RWPE2 (cell line): ENCODE data around the gene ASCC1.

Experiments
- ATAC-seq: fragments of 200-7000 bp; cut with Tn5 transposase; 3 replicates; pipeline ENCODE4 v1.9.1; 2021; ENCODE audit warnings: low read depth
- DNase-seq: peaks from one replicate; pipeline ENCODE4 v3.0.0-alpha.2; 2020; ENCODE audit warnings: low spot score
- H3K27ac ChIP-seq: fragments of 450-650 bp; 2 replicates; pipeline ENCODE4 v1.5.1; 2017; ENCODE audit warnings: mild to moderate bottlenecking; ENCODE audit not compliant: poor library complexity, severe bottlenecking
- H3K27me3 ChIP-seq: fragments of 250-450 bp; sonication (Bioruptor Pico); 2 replicates; pipeline ENCODE4 v1.5.1; 2021; ENCODE audit warnings: mild to moderate bottlenecking, moderate library complexity; ENCODE audit not compliant: insufficient read depth, poor library complexity, severe bottlenecking
- H3K36me3 ChIP-seq: fragments of 250-450 bp; sonication (Bioruptor Pico); 2 replicates; pipeline ENCODE4 v1.5.1; 2020; ENCODE audit warnings: low read depth, mild to moderate bottlenecking, moderate library complexity
- H3K4me1 ChIP-seq: fragments of 250-450 bp; sonication (Bioruptor Pico); 2 replicates; pipeline ENCODE4 v1.5.1; 2021; ENCODE audit warnings: mild to moderate bottlenecking, moderate library complexity; ENCODE audit not compliant: insufficient read depth, poor library complexity, severe bottlenecking
- H3K4me3 ChIP-seq: fragments of 250-450 bp; sonication (Bioruptor Pico); 2 replicates; pipeline ENCODE4 v1.5.1; 2021; ENCODE audit warnings: mild to moderate bottlenecking, moderate library complexity; ENCODE audit not compliant: severe bottlenecking
- H3K9me3 ChIP-seq: fragments of 250-450 bp; sonication (Bioruptor Pico); 2 replicates; pipeline ENCODE4 v1.5.1; 2021; ENCODE audit warnings: mild to moderate bottlenecking, moderate library complexity; ENCODE audit not compliant: severe bottlenecking
- CTCF ChIP-seq: fragments of 450-650 bp; IDR thresholded peaks from one replicate; pipeline ENCODE4 v1.5.1; 2017; ENCODE audit warnings: mild to moderate bottlenecking, moderate library complexity; ENCODE audit not compliant: poor library complexity, severe bottlenecking

The ASCC1 gene

GRCh38 chr10:72146559-72147323 is 69.3 kb downstream of the ASCC1 start:
- Histone ChIP-seq H3K27ac (no peak overlapping the region), H3K4me1 (no peaks in the 10 kb centered on the region), H3K9me3 (no peaks in the 10 kb centered on the region), H3K4me3 (no peak overlapping the region), H3K36me3 (0 out of 2 replicates have a peak, but pooled peaks cover 2% of the 10 kb centered on the region), H3K27me3 (no peaks in the 10 kb centered on the region)
- TF ChIP-seq CTCF = no peak
- DNase-seq = no peak
- no peak for ATAC-seq

GRCh38 chr10:72146071-72146470 is 70.0 kb downstream of the ASCC1 start:
- H3K4me1 ChIP-seq = no peaks in the 10 kb centered on the region
- no peaks in the 10 kb centered on the region for H3K9me3 ChIP-seq
- no peak for TF ChIP-seq CTCF
- DNase-seq (no peak), ATAC-seq (no peak)
- no peak overlapping the region for H3K27ac ChIP-seq
- H3K27me3 ChIP-seq = no peaks in the 10 kb centered on the region
- H3K36me3 ChIP-seq = 0 out of 2 replicates have a peak, but pooled peaks cover 3% of the 10 kb centered on the region
- no peak overlapping the region for H3K4me3 ChIP-seq

- Histone ChIP-seq H3K27ac (no peak overlapping the region), H3K36me3 (0 out of 2 replicates have a peak, but pooled peaks cover 3% of the 10 kb centered on the region)
- ATAC-seq = no peak
These were observed 70.4 kb downstream of the ASCC1 start for GRCh38 chr10:72145657-72146056.

GRCh38 chr10:72140850-72141249 is 75.2 kb downstream of the ASCC1 start:
- ATAC-seq = no peak
- TF ChIP-seq CTCF = no peak
- H3K9me3 ChIP-seq = no peaks in the 10 kb centered on the region
- no peaks in the 10 kb centered on the region for H3K4me1 ChIP-seq
- no peaks in the 10 kb centered on the region for H3K27me3 ChIP-seq
- H3K4me3 ChIP-seq = no peak overlapping the region
- DNase-seq = no peak
- no peak overlapping the region for H3K27ac ChIP-seq
- 0 out of 2 replicates have a peak, but pooled peaks cover 12% of the 10 kb centered on the region for H3K36me3 ChIP-seq

More at GRCh38 chr10:72145657-72146056, 70.4 kb downstream of the ASCC1 start:
- no peak overlapping the region for H3K4me3 ChIP-seq
- DNase-seq = no peak
- no peaks in the 10 kb centered on the region for H3K4me1 ChIP-seq
- no peaks in the 10 kb centered on the region for H3K9me3 ChIP-seq
- no peak for TF ChIP-seq CTCF
- no peaks in the 10 kb centered on the region for H3K27me3 ChIP-seq

GRCh38 chr10:72140174-72140573 is 75.9 kb downstream of the ASCC1 start:
- no peak for TF ChIP-seq CTCF
- Histone ChIP-seq H3K36me3 (0 out of 2 replicates have a peak, but pooled peaks cover 12% of the 10 kb centered on the region), H3K9me3 (no peaks in the 10 kb centered on the region), H3K4me1 (no peaks in the 10 kb centered on the region), H3K27ac (no peak overlapping the region), H3K27me3 (no peaks in the 10 kb centered on the region), H3K4me3 (no peak overlapping the region)
- ATAC-seq (no peak), DNase-seq (no peak)
